Natural killer cell (primary cell): ENCODE measurements around the gene PDE4B. TPM values are rescaled to one million over a fixed set of nuclear protein-coding genes. Genes with fewer than 3 reads are reported as not detected.

Experiments used
- ATAC-seq, 3 donors: fragments of 150-1000 bp in 2 of 3; fragments of 200-7000 bp in 1 of 3; cut with Tn5 transposase; 1 replicate in 1 of 3; 2 replicates in 2 of 3; pipeline ENCODE4 v1.10.0; 2021; ENCODE audit warnings: mild to moderate bottlenecking in 2 of 3, moderate library complexity in 2 of 3
- DNase-seq, 2 donors: peaks; one replicate each; pipeline versions ENCODE4 v3.0.0 to v3.0.0-alpha.2; 2013 to 2021; ENCODE audit warnings: mixed read lengths in 1 of 2
- H3K27ac ChIP-seq: one replicate; pipeline ENCODE4 v1.5.1; 2013; ENCODE audit warnings: mild to moderate bottlenecking, low read length
- H3K27me3 ChIP-seq: one replicate; pipeline ENCODE4 v1.6.1; 2013; ENCODE audit warnings: low read length; ENCODE audit not compliant: control insufficient read depth, insufficient read depth
- H3K36me3 ChIP-seq: one replicate; pipeline ENCODE4 v1.6.1; 2013; ENCODE audit warnings: low read length; ENCODE audit not compliant: control insufficient read depth, insufficient read depth
- H3K4me1 ChIP-seq: one replicate; pipeline ENCODE4 v1.6.1; 2013; ENCODE audit warnings: low read length; ENCODE audit not compliant: control insufficient read depth, insufficient read depth
- H3K4me3 ChIP-seq: one replicate; pipeline ENCODE4 v1.5.1; 2013; ENCODE audit warnings: low read length
- H3K9me3 ChIP-seq: one replicate; pipeline ENCODE4 v1.6.1; 2013; ENCODE audit warnings: low read length; ENCODE audit not compliant: control insufficient read depth, insufficient read depth
- H3K27ac Mint-ChIP-seq, 2 donors: one replicate each; pipeline ENCODE4 v1.8.0; 2022; ENCODE audit warnings: mild to moderate bottlenecking in 2 of 2, mixed read lengths in 2 of 2, moderate library complexity in 1 of 2
- H3K27me3 Mint-ChIP-seq, 2 donors: one replicate each; pipeline ENCODE4 v1.8.0; 2022; ENCODE audit warnings: low read depth in 2 of 2, mixed read lengths in 2 of 2
- H3K36me3 Mint-ChIP-seq: one replicate; pipeline ENCODE4 v1.8.0; 2022; ENCODE audit warnings: mixed read lengths
- H3K4me1 Mint-ChIP-seq, 2 donors: one replicate each; pipeline ENCODE4 v1.8.0; 2022; ENCODE audit warnings: mixed read lengths in 2 of 2
- H3K4me3 Mint-ChIP-seq: one replicate; pipeline ENCODE4 v1.8.0; 2022; ENCODE audit warnings: mild to moderate bottlenecking, moderate library complexity, mixed read lengths
- H3K9me3 Mint-ChIP-seq, 2 donors: one replicate each; pipeline ENCODE4 v1.8.0; 2022; ENCODE audit warnings: mixed read lengths in 2 of 2
- CTCF ChIP-seq: fragments of 200-600 bp; IDR thresholded peaks from one replicate; pipeline ENCODE4 v1.8.0; 2022; ENCODE audit warnings: antibody characterized with exemption
- WGBS: methylation state at CpG from one replicate; pipeline ENCODE4 v1.1.7; 2013; ENCODE audit warnings: missing lambda C conversion rate; ENCODE audit not compliant: insufficient coverage; 5-methylcytosine and 5-hydroxymethylcytosine counted together
- intact Hi-C: fragments of 100-400 bp; cut with micrococcal nuclease; formaldehyde crosslinking; loops from one replicate; pipeline ENCODE4 v1.14.2; 2022
- total RNA-seq, 4 donors: library from RNA; stranded (reverse); fragments of 120-200 nt in 1 of 4; gene quantifications; one replicate each; pipeline versions ENCODE4 v1.2.3 to v1.2.4, GENCODE V29; 2013 to 2022

Gene PDE4B
- total RNA-seq, 3 donors from 2014 or later (not counting 1 experiment from before 2014, with no cell fraction given): 18.0 to 42.4 (median 25.5) TPM

- no peak overlapping the region for H3K27ac Mint-ChIP-seq
- Histone ChIP-seq H3K4me1 (no peaks in the 10 kb centered on the region), H3K4me3 (no peak overlapping the region), H3K9me3 (no peaks in the 10 kb centered on the region), H3K27ac (no peak overlapping the region), H3K36me3 (no peaks in the 10 kb centered on the region), H3K27me3 (no peaks in the 10 kb centered on the region)
- H3K36me3 Mint-ChIP-seq: no peaks in the 10 kb centered on the region
- no peak for TF ChIP-seq CTCF
- intact Hi-C loops: no loop called here
- DNase-seq (no peak), ATAC-seq (no peak)
- H3K27me3 Mint-ChIP-seq: no peaks in the 10 kb centered on the region
- 63% methylated on average over 2 of the region's 2 CpGs for WGBS
- no peaks in the 10 kb centered on the region for H3K4me1 Mint-ChIP-seq
- no peak overlapping the region for H3K4me3 Mint-ChIP-seq
- no peaks in the 10 kb centered on the region for H3K9me3 Mint-ChIP-seq
These were observed 88.4 kb downstream of the PDE4B start for GRCh38 chr1:65881067-65881594.

- H3K27me3 ChIP-seq: no peaks in the 10 kb centered on the region
- DNase-seq (no peak), ATAC-seq (no peak)
- no peak overlapping the region for H3K4me3 ChIP-seq
- no peak overlapping the region for H3K27ac ChIP-seq
- no peaks in the 10 kb centered on the region for H3K36me3 Mint-ChIP-seq
- no peak overlapping the region for H3K4me3 Mint-ChIP-seq
- H3K36me3 ChIP-seq: no peaks in the 10 kb centered on the region
- intact Hi-C loops: no loop called here
- H3K4me1 ChIP-seq: no peaks in the 10 kb centered on the region
- H3K27me3 Mint-ChIP-seq: no peaks in the 10 kb centered on the region
- no peaks in the 10 kb centered on the region for H3K9me3 ChIP-seq
- no peaks in the 10 kb centered on the region for H3K4me1 Mint-ChIP-seq
- WGBS: 71% methylated on average over 1 of the region's 1 CpG
- H3K27ac Mint-ChIP-seq: no peak overlapping the region
- no peak for TF ChIP-seq CTCF
- H3K9me3 Mint-ChIP-seq: peaks cover 0 to 2% of the 10 kb centered on the region in 2 donors
These were observed 89.4 kb downstream of the PDE4B start for GRCh38 chr1:65882076-65882475.

- Histone ChIP-seq H3K4me3 (no peak overlapping the region), H3K9me3 (no peaks in the 10 kb centered on the region), H3K36me3 (no peaks in the 10 kb centered on the region), H3K27me3 (no peaks in the 10 kb centered on the region), H3K4me1 (no peaks in the 10 kb centered on the region), H3K27ac (no peak overlapping the region)
- Mint-ChIP-seq H3K9me3 (peaks cover 4 to 7% of the 10 kb centered on the region in 2 donors), H3K27ac (no peak overlapping the region), H3K4me1 (no peaks in the 10 kb centered on the region), H3K4me3 (no peak overlapping the region), H3K27me3 (no peaks in the 10 kb centered on the region), H3K36me3 (no peaks in the 10 kb centered on the region)
- DNase-seq (no peak), ATAC-seq (no peak)
- intact Hi-C loops: no loop called here
- TF ChIP-seq CTCF: no peak
These were observed 96.7 kb downstream of the PDE4B start for GRCh38 chr1:65889441-65889840.

GRCh38 chr1:65890201-65890843 lies 97.6 kb downstream of the PDE4B start:
- H3K27me3 Mint-ChIP-seq: no peaks in the 10 kb centered on the region
- Histone ChIP-seq H3K9me3 (no peaks in the 10 kb centered on the region), H3K4me3 (no peak overlapping the region), H3K27ac (no peak overlapping the region), H3K4me1 (no peaks in the 10 kb centered on the region), H3K27me3 (no peaks in the 10 kb centered on the region), H3K36me3 (no peaks in the 10 kb centered on the region)
- no peak for ATAC-seq
- 75% methylated on average over 1 of the region's 3 CpGs for WGBS
- no peak overlapping the region for H3K4me3 Mint-ChIP-seq
- intact Hi-C loops: no loop called here
- H3K27ac Mint-ChIP-seq: no peak overlapping the region
- no peak for DNase-seq
- H3K4me1 Mint-ChIP-seq: no peaks in the 10 kb centered on the region
- no peaks in the 10 kb centered on the region for H3K36me3 Mint-ChIP-seq
- H3K9me3 Mint-ChIP-seq: peaks cover 4 to 7% of the 10 kb centered on the region in 2 donors
- no peak for TF ChIP-seq CTCF
